Rectal smooth muscle tissue (tissue), 1 donor: ENCODE measurements around the gene SREBF1.
A peak's percentile ranks its signal among the peaks of the same experiment; 100 is the strongest.

Experiments used
- H3K27ac ChIP-seq: one replicate; pipeline ENCODE4 v1.7.0; 2013; ENCODE audit warnings: low read depth, low read length, inconsistent platforms
- H3K27me3 ChIP-seq: one replicate; pipeline ENCODE4 v1.7.0; 2013; ENCODE audit warnings: low read length; ENCODE audit not compliant: control insufficient read depth, insufficient read depth
- H3K36me3 ChIP-seq: one replicate; pipeline ENCODE4 v1.7.0; 2013; ENCODE audit warnings: low read length; ENCODE audit not compliant: control insufficient read depth, insufficient read depth
- H3K4me1 ChIP-seq: one replicate; pipeline ENCODE4 v1.7.0; 2013; ENCODE audit warnings: low read length; ENCODE audit not compliant: control insufficient read depth, insufficient read depth
- H3K4me3 ChIP-seq: one replicate; pipeline ENCODE4 v1.7.0; 2013; ENCODE audit warnings: low read length
- H3K9ac ChIP-seq: one replicate; pipeline ENCODE4 v1.7.0; 2013; ENCODE audit warnings: low read length

The SREBF1 gene

DNA sequence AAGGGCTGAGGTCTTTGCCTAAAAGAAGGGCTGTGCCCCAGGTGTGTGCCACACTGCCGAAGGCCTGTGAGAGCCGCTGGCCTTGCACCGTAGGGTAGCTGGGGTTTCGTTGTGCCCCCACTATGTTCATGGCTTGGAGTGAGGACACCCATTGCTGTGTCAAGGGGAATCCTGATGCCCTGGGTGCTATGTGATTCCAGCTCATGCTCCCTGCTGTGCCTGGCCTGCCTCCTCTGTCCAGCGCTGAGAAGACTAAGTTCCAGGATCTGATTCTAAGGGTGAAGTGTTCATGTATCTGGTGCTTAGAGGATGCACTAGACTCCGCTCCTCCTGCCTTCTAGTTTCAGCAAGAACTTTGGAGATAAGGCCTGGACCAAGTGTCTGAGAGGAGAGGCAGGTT is 47.4 kb downstream of the SREBF1 start:
- Histone ChIP-seq H3K36me3 (no peaks in the 10 kb centered on the region), H3K4me3 (no peak overlapping the region), H3K4me1 (peaks cover 25% of the 10 kb centered on the region), H3K27ac (no peak overlapping the region), H3K27me3 (no peaks in the 10 kb centered on the region), H3K9ac (no peak overlapping the region)

DNA sequence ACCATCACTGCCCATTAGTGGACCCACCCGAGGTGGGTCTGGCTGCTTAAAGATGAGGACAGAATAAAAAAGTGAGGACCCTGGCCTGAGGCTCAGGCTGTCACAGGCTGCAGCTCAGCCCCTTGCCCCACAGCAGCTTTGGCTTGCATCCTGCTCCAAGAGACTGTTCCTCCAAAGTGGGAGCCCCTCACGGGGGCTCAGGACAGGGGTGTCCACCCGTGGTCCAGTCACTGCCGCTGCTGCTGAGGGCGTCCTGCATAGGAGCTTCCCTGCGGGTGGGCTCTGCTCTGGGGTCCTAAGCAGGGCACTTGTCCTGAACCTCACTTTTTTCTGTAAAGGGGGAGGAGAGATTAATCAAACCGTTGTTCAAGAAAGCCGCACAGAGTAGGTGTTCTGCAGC is 47.8 kb downstream of the SREBF1 start:
- no peak overlapping the region for H3K27ac ChIP-seq
- no peak overlapping the region for H3K4me3 ChIP-seq
- no peak overlapping the region for H3K9ac ChIP-seq
- no peaks in the 10 kb centered on the region for H3K27me3 ChIP-seq
- no peaks in the 10 kb centered on the region for H3K36me3 ChIP-seq
- H3K4me1 ChIP-seq = peaks cover 29% of the 10 kb centered on the region

- Histone ChIP-seq H3K27me3 (no peaks in the 10 kb centered on the region), H3K4me3 (no peak overlapping the region), H3K36me3 (no peaks in the 10 kb centered on the region), H3K27ac (no peak overlapping the region), H3K4me1 (peaks cover 24% of the 10 kb centered on the region), H3K9ac (no peak overlapping the region)
These were observed 49.2 kb downstream of the SREBF1 start for GRCh38 chr17:17787568-17787967.

GRCh38 chr17:17786998-17787397 is 49.8 kb downstream of the SREBF1 start:
- Histone ChIP-seq H3K4me1 (peaks cover 21% of the 10 kb centered on the region), H3K4me3 (no peak overlapping the region), H3K27me3 (no peaks in the 10 kb centered on the region), H3K27ac (no peak overlapping the region), H3K9ac (no peak overlapping the region), H3K36me3 (no peaks in the 10 kb centered on the region)

GRCh38 chr17:17785407-17785806 is 51.4 kb downstream of the SREBF1 start:
- Histone ChIP-seq H3K9ac (no peak overlapping the region), H3K4me1 (peaks cover 27% of the 10 kb centered on the region)

GRCh38 chr17:17784657-17785267 is 52.0 kb downstream of the SREBF1 start:
- no peaks in the 10 kb centered on the region for H3K36me3 ChIP-seq
- no peak overlapping the region for H3K9ac ChIP-seq
- H3K27me3 ChIP-seq = no peaks in the 10 kb centered on the region
- H3K27ac ChIP-seq = no peak overlapping the region
- peaks cover 26% of the 10 kb centered on the region for H3K4me1 ChIP-seq
- H3K4me3 ChIP-seq = peak overlapping the region; percentile 64

More at GRCh38 chr17:17785407-17785806, 51.4 kb downstream of the SREBF1 start:
- Histone ChIP-seq H3K4me3 (no peak overlapping the region), H3K36me3 (no peaks in the 10 kb centered on the region), H3K27me3 (no peaks in the 10 kb centered on the region), H3K27ac (no peak overlapping the region)

DNA sequence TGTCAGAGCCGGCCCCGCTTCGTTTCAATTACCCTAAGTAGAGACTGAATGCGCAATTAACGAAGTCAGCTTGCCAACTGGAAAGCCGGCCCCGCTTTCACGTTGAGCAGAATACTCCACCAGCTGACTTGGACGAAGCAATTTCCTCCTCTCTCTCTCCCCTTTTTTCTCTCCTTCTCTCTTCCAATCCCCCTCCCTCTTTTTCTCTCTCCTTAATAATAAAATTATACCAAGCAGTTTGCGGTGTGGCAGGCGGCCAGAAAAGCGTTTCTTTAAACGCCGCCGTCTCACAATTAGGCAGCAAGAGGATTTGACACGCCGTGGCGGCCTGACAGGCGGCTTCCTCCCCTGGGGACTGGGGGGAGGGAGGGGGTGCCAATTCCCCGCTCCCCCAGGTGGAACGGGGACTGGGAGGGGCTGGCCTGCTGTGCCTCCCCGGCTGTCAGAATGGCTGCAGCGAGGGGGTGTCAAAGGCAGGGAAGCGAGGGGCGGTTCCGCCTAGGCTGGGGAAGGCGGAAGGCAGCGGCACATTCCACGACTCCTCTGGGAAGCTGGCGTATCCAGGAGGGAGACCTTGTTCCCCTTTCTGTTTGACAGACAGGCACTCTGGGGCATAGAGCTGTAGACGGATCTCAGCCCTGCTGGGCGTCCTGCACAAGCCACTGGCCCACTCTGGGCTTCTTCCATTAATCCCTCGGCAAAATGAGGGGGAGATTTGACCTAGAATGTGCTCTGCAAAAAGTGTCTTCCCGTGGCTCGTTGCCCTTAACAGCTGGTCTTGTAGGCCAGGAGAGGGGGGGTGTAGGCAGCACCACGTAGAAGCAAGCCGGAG is 52.7 kb downstream of the SREBF1 start:
- peak overlapping the region; percentile 64 for H3K4me3 ChIP-seq
- H3K4me1 ChIP-seq = peaks cover 31% of the 10 kb centered on the region
- H3K36me3 ChIP-seq = no peaks in the 10 kb centered on the region
- peak overlapping the region; percentile 43 for H3K27ac ChIP-seq
- H3K9ac ChIP-seq = no peak overlapping the region
- H3K27me3 ChIP-seq = no peaks in the 10 kb centered on the region

GRCh38 chr17:17783116-17783824 is 53.5 kb downstream of the SREBF1 start:
- Histone ChIP-seq H3K36me3 (no peaks in the 10 kb centered on the region), H3K9ac (no peak overlapping the region), H3K27ac (peak overlapping the region; percentile 59), H3K4me1 (peaks cover 37% of the 10 kb centered on the region), H3K4me3 (peak overlapping the region; percentile 64), H3K27me3 (no peaks in the 10 kb centered on the region)

- Histone ChIP-seq H3K36me3 (no peaks in the 10 kb centered on the region), H3K9ac (no peak overlapping the region), H3K4me1 (peaks cover 43% of the 10 kb centered on the region), H3K4me3 (peak overlapping the region; percentile 64), H3K27ac (peak overlapping the region; percentile 71), H3K27me3 (no peaks in the 10 kb centered on the region)
These were observed 54.2 kb downstream of the SREBF1 start for GRCh38 chr17:17782523-17783115.

- Histone ChIP-seq H3K9ac (no peak overlapping the region), H3K4me3 (peak overlapping the region; percentile 38), H3K27ac (peak overlapping the region; percentile 71), H3K36me3 (no peaks in the 10 kb centered on the region), H3K27me3 (no peaks in the 10 kb centered on the region), H3K4me1 (peaks cover 44% of the 10 kb centered on the region)
These were observed 54.9 kb downstream of the SREBF1 start for GRCh38 chr17:17781591-17782496.

DNA sequence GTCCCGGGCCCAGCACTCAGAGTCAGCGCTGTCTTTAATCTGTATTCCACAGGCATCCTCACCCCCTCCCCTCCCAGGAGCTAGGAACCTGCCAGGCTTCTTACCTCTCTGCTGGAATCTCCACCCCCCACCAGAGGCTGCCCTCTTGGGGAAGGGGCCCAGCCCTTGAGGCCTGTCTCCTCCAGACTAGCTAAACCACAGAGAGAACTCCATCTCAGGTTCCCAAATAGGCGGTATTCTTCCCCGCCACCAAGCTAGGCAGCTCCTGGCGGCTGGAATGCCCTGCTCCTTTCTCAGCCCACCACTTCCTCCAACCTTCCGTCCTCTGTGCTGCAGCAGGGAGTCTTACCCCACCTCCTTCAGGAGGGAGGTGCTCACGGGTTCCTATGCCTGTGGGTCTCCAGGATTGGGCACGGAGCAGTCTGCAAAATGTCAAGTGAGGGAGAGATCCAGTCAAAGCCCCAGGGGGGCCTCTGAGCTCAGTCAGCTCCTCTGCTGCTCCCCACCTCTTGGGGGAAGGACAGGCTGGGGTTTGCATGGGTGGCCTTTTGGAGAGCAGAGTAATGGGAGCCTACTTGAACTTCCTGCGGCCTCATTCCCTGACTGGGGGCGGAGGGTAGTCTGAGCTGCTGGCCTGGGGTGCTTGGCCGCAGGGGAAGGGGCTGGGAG is 55.7 kb downstream of the SREBF1 start:
- Histone ChIP-seq H3K4me1 (peaks cover 44% of the 10 kb centered on the region), H3K4me3 (peak overlapping the region; percentile 38), H3K9ac (no peak overlapping the region), H3K27me3 (no peaks in the 10 kb centered on the region), H3K36me3 (no peaks in the 10 kb centered on the region), H3K27ac (peak overlapping the region; percentile 71)
